Measurements from ENCODE around the gene DUS1L.

The DUS1L gene

DNA sequence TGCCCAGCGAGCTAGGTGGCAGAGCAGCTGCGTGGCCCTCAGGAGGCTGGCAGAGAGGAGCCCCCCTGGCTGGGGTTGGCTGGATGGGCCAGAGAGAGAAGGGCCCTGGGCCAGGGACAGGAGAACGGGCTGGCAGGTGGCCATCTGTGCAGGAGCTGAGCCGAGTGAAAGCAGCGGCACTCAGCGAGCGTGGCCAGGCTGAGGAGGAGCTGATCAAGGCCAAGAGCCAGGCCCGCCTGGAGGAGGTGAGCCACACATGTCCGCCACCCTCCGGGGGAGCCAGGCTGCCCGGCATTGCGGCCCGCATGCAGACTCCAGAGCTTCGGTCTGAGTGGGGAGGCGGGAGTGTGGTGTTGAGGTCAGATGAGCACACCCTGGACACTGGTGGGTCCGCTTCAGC, 36.2 kb downstream of the DUS1L start:
- Histone ChIP-seq H3K27me3 (replicated peaks; ENCODE audit: control insufficient read depth, insufficient read depth, low read length) (no peaks in the 10 kb centered on the region), H3K36me3 (ENCODE audit: control insufficient read depth, insufficient read depth, low read length) (no peaks in the 10 kb centered on the region; the same call in none of the 2 replicates), H3K4me3 (replicated peaks; ENCODE audit: low read depth, low read length) (no peak overlapping the region)
- TF ChIP-seq, protein P1, sequence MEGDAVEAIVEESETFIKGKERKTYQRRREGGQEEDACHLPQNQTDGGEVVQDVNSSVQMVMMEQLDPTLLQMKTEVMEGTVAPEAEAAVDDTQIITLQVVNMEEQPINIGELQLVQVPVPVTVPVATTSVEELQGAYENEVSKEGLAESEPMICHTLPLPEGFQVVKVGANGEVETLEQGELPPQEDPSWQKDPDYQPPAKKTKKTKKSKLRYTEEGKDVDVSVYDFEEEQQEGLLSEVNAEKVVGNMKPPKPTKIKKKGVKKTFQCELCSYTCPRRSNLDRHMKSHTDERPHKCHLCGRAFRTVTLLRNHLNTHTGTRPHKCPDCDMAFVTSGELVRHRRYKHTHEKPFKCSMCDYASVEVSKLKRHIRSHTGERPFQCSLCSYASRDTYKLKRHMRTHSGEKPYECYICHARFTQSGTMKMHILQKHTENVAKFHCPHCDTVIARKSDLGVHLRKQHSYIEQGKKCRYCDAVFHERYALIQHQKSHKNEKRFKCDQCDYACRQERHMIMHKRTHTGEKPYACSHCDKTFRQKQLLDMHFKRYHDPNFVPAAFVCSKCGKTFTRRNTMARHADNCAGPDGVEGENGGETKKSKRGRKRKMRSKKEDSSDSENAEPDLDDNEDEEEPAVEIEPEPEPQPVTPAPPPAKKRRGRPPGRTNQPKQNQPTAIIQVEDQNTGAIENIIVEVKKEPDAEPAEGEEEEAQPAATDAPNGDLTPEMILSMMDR (IDR thresholded peaks at IDR 0.05; ENCODE audit: insufficient read depth, low read length, poor library complexity, severe bottlenecking), result no peak
- DNase-seq (ENCODE audit: extremely low read depth, insufficient read length), result no peak

DNA sequence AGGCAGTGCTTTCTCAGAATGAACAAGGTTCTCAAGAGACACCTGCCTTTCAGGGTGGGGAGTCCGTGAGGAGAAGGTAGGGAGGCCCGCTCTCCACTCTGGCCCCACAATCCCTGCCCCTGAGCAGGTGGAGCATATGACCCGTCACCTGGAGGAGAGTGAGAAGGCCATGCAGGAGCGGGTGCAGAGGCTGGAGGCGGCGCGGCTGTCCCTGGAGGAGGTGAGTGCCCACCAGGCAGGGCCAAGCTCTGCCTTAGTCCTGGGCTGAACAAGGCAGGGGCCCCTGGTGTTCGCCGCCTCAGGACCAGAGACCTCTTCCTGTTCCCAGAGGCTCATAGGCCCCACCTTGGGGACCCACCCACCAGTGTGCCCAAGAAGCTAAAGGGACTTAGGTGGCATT, 36.6 kb downstream of the DUS1L start:
- no peak for DNase-seq (ENCODE audit: extremely low read depth, insufficient read length)
- no peaks in the 10 kb centered on the region for H3K27me3 ChIP-seq (replicated peaks; ENCODE audit: control insufficient read depth, insufficient read depth, low read length)
- H3K36me3 ChIP-seq (ENCODE audit: control insufficient read depth, insufficient read depth, low read length), result no peaks in the 10 kb centered on the region; the same call in none of the 2 replicates
- no peak overlapping the region for H3K4me3 ChIP-seq (replicated peaks; ENCODE audit: low read depth, low read length)
- TF ChIP-seq, protein P1 (IDR thresholded peaks at IDR 0.05; ENCODE audit: insufficient read depth, low read length, poor library complexity, severe bottlenecking), result no peak

DNA sequence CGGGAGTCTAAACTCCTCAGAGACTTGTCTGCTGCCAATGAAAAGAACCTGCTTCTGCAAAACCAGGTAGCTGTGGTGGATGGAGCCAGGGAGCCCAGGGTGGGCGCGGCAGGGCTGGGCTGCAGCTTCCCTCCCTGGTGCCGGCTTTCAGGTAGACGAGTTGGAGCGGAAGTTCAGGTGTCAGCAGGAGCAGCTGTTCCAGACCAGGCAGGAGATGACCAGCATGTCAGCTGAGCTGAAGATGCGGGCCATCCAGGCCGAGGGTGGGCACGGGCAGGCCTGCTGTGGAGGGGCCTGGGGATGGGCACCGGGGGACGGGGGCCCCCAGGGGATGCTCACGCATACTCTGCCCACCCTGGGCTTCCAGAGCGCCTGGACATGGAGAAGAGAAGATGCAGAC, 37.4 kb downstream of the DUS1L start:
- H3K27me3 ChIP-seq (replicated peaks; ENCODE audit: control insufficient read depth, insufficient read depth, low read length), result no peaks in the 10 kb centered on the region
- TF ChIP-seq, protein P1 (IDR thresholded peaks at IDR 0.05; ENCODE audit: insufficient read depth, low read length, poor library complexity, severe bottlenecking), result no peak
- H3K4me3 ChIP-seq (replicated peaks; ENCODE audit: low read depth, low read length), result no peak overlapping the region
- DNase-seq (ENCODE audit: extremely low read depth, insufficient read length), result no peak
- no peaks in the 10 kb centered on the region; the same call in none of the 2 replicates for H3K36me3 ChIP-seq (ENCODE audit: control insufficient read depth, insufficient read depth, low read length)

DNA sequence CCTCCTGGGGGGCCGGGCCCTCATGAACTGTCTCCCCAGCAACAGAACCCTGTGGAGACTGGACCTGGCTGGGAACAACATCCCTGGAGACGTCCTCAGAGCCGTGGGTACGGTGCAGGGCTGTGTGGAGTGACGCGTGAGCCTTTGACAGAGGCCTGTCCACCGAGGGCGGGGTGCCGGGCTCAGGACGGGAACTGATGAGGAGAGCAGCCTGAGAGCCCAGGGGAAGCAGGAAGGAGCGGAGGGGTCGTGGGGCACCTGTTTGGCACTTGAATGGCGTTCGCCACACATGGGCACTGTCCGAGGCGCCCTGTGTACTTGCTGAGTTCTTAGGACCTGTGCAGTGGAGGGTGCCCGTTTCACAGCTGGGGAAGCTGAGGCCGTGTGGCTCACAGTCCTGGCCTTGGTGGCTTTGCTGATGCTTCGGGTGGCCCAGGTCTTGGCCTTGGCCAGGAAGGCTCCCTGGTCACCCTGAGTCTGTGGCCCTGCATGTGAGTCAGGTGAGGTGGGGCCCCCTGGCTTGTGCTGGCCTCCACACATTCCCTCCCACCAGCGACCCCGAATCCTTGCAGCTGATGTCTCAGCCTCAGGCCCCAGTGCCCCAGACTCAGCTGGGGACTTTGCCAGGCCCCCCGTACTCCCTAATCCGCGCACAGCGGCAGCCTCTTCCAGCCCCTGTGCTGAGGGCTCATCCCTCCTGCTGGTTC, 40.0 kb downstream of the DUS1L start:
- DNase-seq (ENCODE audit: extremely low read depth, insufficient read length), result no peak
- Histone ChIP-seq H3K36me3 (ENCODE audit: control insufficient read depth, insufficient read depth, low read length) (no peaks in the 10 kb centered on the region; the same call in none of the 2 replicates), H3K27me3 (replicated peaks; ENCODE audit: control insufficient read depth, insufficient read depth, low read length) (no peaks in the 10 kb centered on the region), H3K4me3 (replicated peaks; ENCODE audit: low read depth, low read length) (no peak overlapping the region)
- TF ChIP-seq, protein P1 (IDR thresholded peaks at IDR 0.05; ENCODE audit: insufficient read depth, low read length, poor library complexity, severe bottlenecking), result no peak

DNA sequence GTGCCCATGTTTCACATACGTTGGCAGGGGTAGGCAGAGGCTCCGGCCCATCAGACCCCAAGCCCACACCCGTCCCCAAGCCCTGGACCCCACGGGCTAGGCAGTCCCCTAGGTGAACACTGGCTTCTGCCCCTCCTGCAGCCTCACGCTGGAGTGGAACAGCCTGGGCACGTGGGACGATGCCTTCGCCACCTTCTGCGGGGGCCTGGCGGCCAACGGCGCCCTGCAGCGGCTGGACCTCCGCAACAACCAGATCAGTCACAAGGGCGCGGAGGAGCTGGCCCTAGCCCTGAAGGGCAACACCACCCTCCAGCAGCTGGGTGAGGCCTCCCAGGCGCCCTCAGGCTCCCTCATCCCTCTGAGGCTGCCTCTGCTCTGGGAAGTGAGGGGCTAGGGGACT, 40.7 kb downstream of the DUS1L start:
- Histone ChIP-seq H3K27me3 (replicated peaks; ENCODE audit: control insufficient read depth, insufficient read depth, low read length) (no peaks in the 10 kb centered on the region), H3K4me3 (replicated peaks; ENCODE audit: low read depth, low read length) (no peak overlapping the region), H3K36me3 (ENCODE audit: control insufficient read depth, insufficient read depth, low read length) (no peaks in the 10 kb centered on the region; the same call in none of the 2 replicates)
- no peak for DNase-seq (ENCODE audit: extremely low read depth, insufficient read length)
- TF ChIP-seq, protein P1 (IDR thresholded peaks at IDR 0.05; ENCODE audit: insufficient read depth, low read length, poor library complexity, severe bottlenecking), result no peak

Data from GM06990 (cell line).